Mesendoderm (in vitro differentiated cells): Measurements from ENCODE around the gene IGF2BP1.

Experiments
- DNase-seq: peaks from one replicate; pipeline ENCODE4 v3.0.0; 2013
- H2AK5ac ChIP-seq: 2 replicates; pipeline ENCODE4 v1.6.1; 2013; ENCODE audit warnings: low read length, inconsistent platforms
- H2BK120ac ChIP-seq: 2 replicates; pipeline ENCODE4 v1.6.1; 2013; ENCODE audit warnings: low read depth, mild to moderate bottlenecking, low read length, moderate library complexity, mixed read lengths
- H2BK15ac ChIP-seq: replicated peaks from 2 replicates; pipeline ENCODE4 v1.6.1; 2013; ENCODE audit warnings: low read depth, mild to moderate bottlenecking, moderate library complexity
- H2BK5ac ChIP-seq: 2 replicates; pipeline ENCODE4 v1.6.1; 2013; ENCODE audit warnings: low read length, inconsistent platforms
- H3K18ac ChIP-seq: 2 replicates; pipeline ENCODE4 v1.6.1; 2013; ENCODE audit warnings: mild to moderate bottlenecking, low read length, mixed read lengths
- H3K23ac ChIP-seq: one replicate; pipeline ENCODE4 v1.6.1; 2013; ENCODE audit warnings: low read length
- H3K27ac ChIP-seq: 2 replicates; pipeline ENCODE4 v1.5.1; 2013; ENCODE audit warnings: low read depth, mild to moderate bottlenecking, inconsistent platforms, low read length, moderate library complexity
- H3K27me3 ChIP-seq: 2 replicates; pipeline ENCODE4 v1.6.1; 2013; ENCODE audit warnings: low read length, control low read depth, mild to moderate bottlenecking, inconsistent platforms; ENCODE audit not compliant: insufficient read depth, poor library complexity
- H3K36me3 ChIP-seq: 2 replicates; pipeline ENCODE4 v1.6.1; 2013; ENCODE audit warnings: low read length, inconsistent platforms; ENCODE audit not compliant: control insufficient read depth, insufficient read depth
- H3K4ac ChIP-seq: one replicate; pipeline ENCODE4 v1.6.1; 2013; ENCODE audit warnings: low read depth, mild to moderate bottlenecking, low read length, moderate library complexity
- H3K4me1 ChIP-seq: 2 replicates; pipeline ENCODE4 v1.6.1; 2013; ENCODE audit warnings: low read depth, low read length, inconsistent platforms; ENCODE audit not compliant: control insufficient read depth
- H3K4me2 ChIP-seq: 2 replicates; pipeline ENCODE4 v1.6.1; 2013; ENCODE audit warnings: low read length
- H3K4me3 ChIP-seq: 2 replicates; pipeline ENCODE4 v1.5.1; 2013; ENCODE audit warnings: mild to moderate bottlenecking, low read length
- H3K56ac ChIP-seq: one replicate; pipeline ENCODE4 v1.6.1; 2013; ENCODE audit warnings: low read length
- H3K79me1 ChIP-seq: 2 replicates; pipeline ENCODE4 v1.6.1; 2013; ENCODE audit warnings: low read length, inconsistent platforms
- H3K79me2 ChIP-seq: 2 replicates; pipeline ENCODE4 v1.6.1; 2013; ENCODE audit warnings: mild to moderate bottlenecking, low read length; ENCODE audit not compliant: control insufficient read depth, insufficient read depth
- H3K9ac ChIP-seq: 2 replicates; pipeline ENCODE4 v1.6.1; 2013; ENCODE audit warnings: low read length, inconsistent platforms
- H4K5ac ChIP-seq: one replicate; pipeline ENCODE4 v1.6.1; 2013; ENCODE audit warnings: low read length
- H4K8ac ChIP-seq: one replicate; pipeline ENCODE4 v1.6.1; 2013; ENCODE audit warnings: low read depth, mild to moderate bottlenecking, control low read depth, low read length, moderate library complexity
- WGBS: extraction: QIAGEN DNeasy Blood & Tissue Kit; methylation state at CpG from one replicate; pipeline ENCODE4 v1.1.7; 2013; ENCODE audit warnings: low lambda C conversion rate, missing lambda C conversion rate; ENCODE audit not compliant: insufficient coverage; ENCODE audit errors: extremely low coverage; 5-methylcytosine and 5-hydroxymethylcytosine counted together

The IGF2BP1 gene

DNA sequence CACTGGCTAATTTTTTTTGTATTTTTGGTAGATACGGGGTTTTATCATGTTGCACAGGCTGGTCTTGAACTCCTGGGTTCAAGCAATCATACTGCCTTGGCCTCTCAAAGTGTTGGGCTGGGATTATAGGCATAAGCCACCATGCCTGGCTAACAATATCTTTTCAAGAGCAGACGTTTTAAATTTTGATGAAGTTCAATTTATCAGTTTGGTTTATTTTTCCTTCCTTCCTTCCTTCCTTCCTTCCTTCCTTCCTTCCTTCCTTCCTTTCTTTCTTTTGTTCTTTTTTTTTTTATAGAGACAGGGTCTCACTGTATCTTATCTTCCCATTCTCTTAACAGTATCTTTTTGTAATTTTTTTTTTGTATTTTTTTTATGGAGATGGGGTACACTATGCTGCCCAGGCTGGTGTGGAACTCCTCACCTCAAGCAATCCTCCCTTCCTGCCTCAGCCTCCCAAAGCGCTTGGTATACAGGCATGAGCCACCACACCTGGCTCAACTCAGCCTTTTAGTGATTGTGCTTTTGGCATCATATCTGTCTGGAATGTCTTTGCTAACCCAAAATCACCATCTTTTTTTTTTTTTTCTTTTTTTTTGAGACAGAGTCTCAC lies 15.2 kb upstream of the IGF2BP1 start:
- no peaks in the 10 kb centered on the region for H3K79me2 ChIP-seq
- H3K27ac ChIP-seq: no peak overlapping the region
- H2BK15ac ChIP-seq: no peak overlapping the region
- no peak overlapping the region for H2AK5ac ChIP-seq
- no peak overlapping the region for H3K18ac ChIP-seq
- no peak for DNase-seq
- no CpG with 5 or more reads among the region's 3 CpGs for WGBS
- no peaks in the 10 kb centered on the region for H3K36me3 ChIP-seq
- H3K9ac ChIP-seq: no peak overlapping the region
- no peak overlapping the region for H2BK5ac ChIP-seq
- H3K4me2 ChIP-seq: no peak overlapping the region
- H3K4me1 ChIP-seq: no peaks in the 10 kb centered on the region
- no peak overlapping the region for H3K4me3 ChIP-seq
- H3K27me3 ChIP-seq: no peaks in the 10 kb centered on the region
- no peak overlapping the region for H4K8ac ChIP-seq
- H3K79me1 ChIP-seq: no peaks in the 10 kb centered on the region
- H4K5ac ChIP-seq: no peak overlapping the region
- H3K4ac ChIP-seq: no peak overlapping the region
- H3K23ac ChIP-seq: no peak overlapping the region
- H2BK120ac ChIP-seq: no peak overlapping the region
- no peak overlapping the region for H3K56ac ChIP-seq

GRCh38 chr17:48985436-48986245 lies 11.5 kb upstream of the IGF2BP1 start:
- WGBS: no CpG with 5 or more reads among the region's 13 CpGs
- Histone ChIP-seq H3K27ac (no peak overlapping the region), H3K23ac (no peak overlapping the region), H3K56ac (no peak overlapping the region), H4K5ac (no peak overlapping the region), H3K4me1 (peaks cover under 1% of the 10 kb centered on the region), H3K79me1 (no peaks in the 10 kb centered on the region), H3K27me3 (no peaks in the 10 kb centered on the region), H3K36me3 (no peaks in the 10 kb centered on the region), H3K4me2 (no peak overlapping the region), H3K9ac (no peak overlapping the region), H3K4me3 (no peak overlapping the region), H2AK5ac (no peak overlapping the region), H3K4ac (no peak overlapping the region), H2BK120ac (no peak overlapping the region), H3K18ac (no peak overlapping the region), H2BK5ac (no peak overlapping the region), H2BK15ac (no peak overlapping the region), H4K8ac (no peak overlapping the region), H3K79me2 (no peaks in the 10 kb centered on the region)
- no peak for DNase-seq

DNA sequence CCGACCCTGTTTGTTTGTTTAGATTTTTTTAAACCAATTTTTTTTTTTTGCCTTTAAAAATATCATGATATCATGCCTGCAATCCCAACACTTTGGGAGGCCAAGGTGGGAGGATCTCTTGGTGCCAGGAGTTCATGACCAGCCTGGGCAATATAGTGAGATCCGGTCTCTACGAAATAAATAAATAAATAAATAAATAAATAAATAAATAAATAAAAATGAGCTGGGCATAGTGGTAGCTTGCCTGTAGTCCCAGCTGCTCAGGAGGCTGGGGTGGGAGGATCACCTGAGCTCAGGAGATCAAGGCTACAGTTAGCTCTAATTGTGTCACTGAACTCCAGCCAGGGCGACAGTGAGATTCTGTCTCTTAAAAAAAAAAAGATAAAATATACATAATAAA lies 8.1 kb upstream of the IGF2BP1 start:
- Histone ChIP-seq H4K5ac (no peak overlapping the region), H3K18ac (no peak overlapping the region), H2BK120ac (no peak overlapping the region), H3K27ac (no peak overlapping the region), H2BK5ac (no peak overlapping the region), H3K4me2 (no peak overlapping the region), H3K79me1 (no peaks in the 10 kb centered on the region), H3K4ac (no peak overlapping the region), H3K9ac (no peak overlapping the region), H3K36me3 (no peaks in the 10 kb centered on the region), H2AK5ac (no peak overlapping the region), H3K4me1 (peaks cover 2% of the 10 kb centered on the region), H4K8ac (no peak overlapping the region), H2BK15ac (no peak overlapping the region), H3K4me3 (no peak overlapping the region), H3K79me2 (no peaks in the 10 kb centered on the region), H3K56ac (no peak overlapping the region), H3K27me3 (no peaks in the 10 kb centered on the region), H3K23ac (no peak overlapping the region)
- DNase-seq: no peak
- no CpG with 5 or more reads among the region's 4 CpGs for WGBS

- Histone ChIP-seq H4K5ac (no peak overlapping the region), H3K27ac (no peak overlapping the region), H3K4me3 (no peak overlapping the region)
Observed at GRCh38 chr17:48990882-48991357, 6.3 kb upstream of the IGF2BP1 start.

DNA sequence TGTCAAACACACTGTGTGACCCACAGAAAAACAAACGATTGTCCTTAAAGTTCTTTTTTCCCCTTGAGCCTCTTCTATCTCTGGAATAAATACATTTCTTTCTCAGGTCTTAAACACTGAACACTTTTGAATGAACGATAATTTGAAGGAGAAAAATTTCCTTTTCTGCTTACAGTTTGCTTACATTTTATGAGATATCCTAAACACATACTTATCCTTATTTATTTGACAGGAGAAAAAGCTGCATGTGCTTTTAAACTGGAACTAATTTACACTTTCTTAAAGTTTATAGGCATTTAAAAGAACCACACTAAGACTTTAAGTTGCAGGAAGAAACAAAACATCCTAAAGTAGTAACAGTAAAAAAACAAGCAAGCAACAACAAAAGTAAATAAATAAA lies 4.7 kb upstream of the IGF2BP1 start:
- no peak overlapping the region for H4K5ac ChIP-seq
- no peak overlapping the region for H3K27ac ChIP-seq
- H3K79me1 ChIP-seq: no peaks in the 10 kb centered on the region
- no peak overlapping the region for H3K4ac ChIP-seq
- no peak overlapping the region for H3K4me3 ChIP-seq
- H3K23ac ChIP-seq: no peak overlapping the region
- no peak overlapping the region for H3K18ac ChIP-seq
- H3K56ac ChIP-seq: no peak overlapping the region
- no peak overlapping the region for H2BK5ac ChIP-seq
- peaks cover 2% of the 10 kb centered on the region for H3K4me1 ChIP-seq
- no peak overlapping the region for H2AK5ac ChIP-seq
- H3K27me3 ChIP-seq: no peaks in the 10 kb centered on the region
- DNase-seq: no peak
- H3K36me3 ChIP-seq: no peaks in the 10 kb centered on the region
- no peak overlapping the region for H2BK120ac ChIP-seq
- no peak overlapping the region for H2BK15ac ChIP-seq
- no CpG with 5 or more reads among the region's 2 CpGs for WGBS
- H3K4me2 ChIP-seq: no peak overlapping the region
- no peak overlapping the region for H3K9ac ChIP-seq
- peaks cover 2% of the 10 kb centered on the region for H3K79me2 ChIP-seq
- no peak overlapping the region for H4K8ac ChIP-seq

More at GRCh38 chr17:48990882-48991357, 6.3 kb upstream of the IGF2BP1 start:
- H3K23ac ChIP-seq: no peak overlapping the region
- H3K4me2 ChIP-seq: no peak overlapping the region
- H2AK5ac ChIP-seq: no peak overlapping the region
- no peaks in the 10 kb centered on the region for H3K27me3 ChIP-seq
- no peak for DNase-seq
- H3K56ac ChIP-seq: peak overlapping the region; percentile 4
- WGBS: no CpG with 5 or more reads among the region's 2 CpGs
- H2BK120ac ChIP-seq: no peak overlapping the region
- peaks cover 2% of the 10 kb centered on the region for H3K4me1 ChIP-seq
- peak overlapping the region; percentile 10 for H3K9ac ChIP-seq
- H3K36me3 ChIP-seq: no peaks in the 10 kb centered on the region
- H4K8ac ChIP-seq: no peak overlapping the region
- H3K79me2 ChIP-seq: no peaks in the 10 kb centered on the region
- H2BK15ac ChIP-seq: peak overlapping the region; percentile 92
- no peaks in the 10 kb centered on the region for H3K79me1 ChIP-seq
- no peak overlapping the region for H2BK5ac ChIP-seq
- no peak overlapping the region for H3K4ac ChIP-seq
- no peak overlapping the region for H3K18ac ChIP-seq
